Ovary (tissue), 9 donors: Measurements from ENCODE around the gene NUDCD3. TPM values are rescaled to one million over a fixed set of nuclear protein-coding genes. Genes with fewer than 3 reads are reported as not detected.

Source experiments
- DNase-seq, 5 donors: peaks; one replicate each; pipeline ENCODE4 v3.0.0-alpha.2; 2019 to 2020
- H3K27ac ChIP-seq, 2 donors: fragments of 200-600 bp; one replicate each; pipeline versions ENCODE4 v1.5.1 to v1.8.0; 2019 to 2022
- H3K27me3 ChIP-seq: fragments of 200-600 bp; one replicate; pipeline ENCODE4 v1.8.0; 2022
- H3K36me3 ChIP-seq: fragments of 200-600 bp; sonication (generic); one replicate; pipeline ENCODE4 v1.5.1; 2019
- H3K4me1 ChIP-seq: one replicate; pipeline ENCODE4 v1.8.1; 2013; ENCODE audit warnings: mild to moderate bottlenecking, moderate library complexity; ENCODE audit not compliant: insufficient read depth
- H3K4me3 ChIP-seq: fragments of 200-600 bp; sonication (generic); one replicate; pipeline ENCODE4 v1.5.1; 2017
- H3K9me3 ChIP-seq, 2 donors: fragments of 200-600 bp in 1 of 2; sonication (generic) in 1 of 2; one replicate each; pipeline versions ENCODE4 v1.5.1 to v1.8.1; 2013 to 2019; ENCODE audit warnings: mild to moderate bottlenecking in 1 of 2, moderate library complexity in 1 of 2
- CTCF ChIP-seq, 3 donors: fragments of 450-650 bp in 2 of 3; fragments of 200-600 bp in 1 of 3; IDR thresholded peaks; one replicate each; pipeline versions ENCODE4 v1.5.1 to v1.8.0; 2016 to 2022; ENCODE audit warnings: antibody characterized with exemption in 3 of 3, mild to moderate bottlenecking in 1 of 3
- EP300 ChIP-seq: sonication (generic); formaldehyde crosslinking; IDR thresholded peaks from one replicate; pipeline ENCODE4 v1.6.1; 2017; ENCODE audit warnings: antibody characterized with exemption
- POLR2A ChIP-seq: fragments of 450-650 bp; IDR thresholded peaks from one replicate; pipeline ENCODE4 v1.6.1; 2017; ENCODE audit warnings: antibody characterized with exemption, mild to moderate bottlenecking, moderate library complexity
- WGBS, 3 donors: extraction: QIAGEN DNeasy Blood & Tissue Kit in 1 of 3; methylation state at CpG; one replicate each; pipeline versions ENCODE4 v1.1.5 to v1.1.7; 2013 to 2017; 5-methylcytosine and 5-hydroxymethylcytosine counted together
- intact Hi-C, 4 donors: fragments of 100-400 bp; cut with DNase I; formaldehyde crosslinking; loops; one replicate each; pipeline versions ENCODE4 v1.11.0 to v1.15.1; 2022 to 2023
- polyA plus RNA-seq, 2 donors: library from polyadenylated mRNA; stranded (reverse); fragments of 200-250 nt in 1 of 2; fragments of 350-450 nt in 1 of 2; fragmentation: Illumina TruSeq in 1 of 2; extraction: RNeasy Lipid Tissue Mini Kit (QIAGEN cat#74804) in 1 of 2; gene quantifications; one replicate each; pipeline ENCODE4 v1.2.3, GENCODE V29; 2013 to 2014
- total RNA-seq, 7 donors: library from RNA; depleted of rRNA in 2 of 7; stranded (reverse); fragments of >200 nt in 2 of 7; fragmentation: NEBNext Ultra II Directional in 3 of 7; extraction: Animal tissue kit (Norgen Biotek cat#: 25700) in 3 of 7; gene quantifications; one replicate each; pipeline versions ENCODE4 v1.1.0 to v1.2.4, GENCODE V29; 2016 to 2023
- donor health status: DM: no; HTN: no; CAD: no; lungs with moderate emphysema.
- donor health status: DM: no; HTN: no; CAD: no.
- donor health status: Bipolar disorder and iron deficiency.
- donor health status: DM: yes; HTN: yes; CAD: no.
- donor health status: DM: no; HTN: no; CAD: no.
- donor health status: DM: yes; HTN: yes; CAD: no.

Gene NUDCD3
- total and polyA plus RNA-seq, 9 donors: 32.1 to 117 (median 102) TPM

DNA sequence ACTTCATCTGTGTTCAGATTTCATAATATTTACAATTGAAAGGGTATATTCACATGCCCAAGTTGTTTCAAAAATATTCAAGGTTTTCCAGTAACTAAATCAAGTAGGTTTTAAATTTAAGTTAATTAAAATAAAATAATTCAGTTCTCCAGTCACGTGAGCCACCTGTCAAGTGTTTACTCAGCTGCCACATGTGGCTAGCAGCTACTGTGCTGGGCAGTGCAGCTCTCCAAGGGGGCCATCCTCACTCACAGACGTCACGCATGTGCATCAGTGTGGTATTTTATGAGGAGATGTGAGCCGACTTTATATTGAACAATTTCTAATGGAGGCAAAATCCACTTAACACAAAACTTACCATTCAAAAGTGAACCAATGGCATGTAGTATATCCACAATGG is 95.4 kb downstream of the NUDCD3 start:
- Histone ChIP-seq H3K4me1 (peaks cover 2% of the 10 kb centered on the region), H3K27ac (no peak overlapping the region), H3K36me3 (no peaks in the 10 kb centered on the region), H3K9me3 (no peaks in the 10 kb centered on the region), H3K4me3 (no peak overlapping the region), H3K27me3 (no peaks in the 10 kb centered on the region)
- no peak for TF ChIP-seq CTCF (IDR thresholded peaks at IDR 0.05)
- no peak for TF ChIP-seq EP300
- no peak for TF ChIP-seq POLR2A
- intact Hi-C loops: no loop called here
- WGBS, 3 donors: 73 to 81% (median 80%) methylated on average over 4 of the region's 4 CpGs
- DNase-seq: no peak

GRCh38 chr7:44394636-44395035 is 95.8 kb downstream of the NUDCD3 start:
- no peak overlapping the region for H3K4me3 ChIP-seq
- 91 to 93% (median 92%) methylated on average over 2 of the region's 2 CpGs for WGBS, 3 donors
- DNase-seq: no peak
- H3K36me3 ChIP-seq: no peaks in the 10 kb centered on the region
- H3K27me3 ChIP-seq: no peaks in the 10 kb centered on the region
- no peak overlapping the region for H3K27ac ChIP-seq
- intact Hi-C loops: no loop called here
- TF ChIP-seq EP300: no peak
- TF ChIP-seq POLR2A: no peak
- TF ChIP-seq CTCF (IDR thresholded peaks at IDR 0.05): no peak
- no peaks in the 10 kb centered on the region for H3K9me3 ChIP-seq
- H3K4me1 ChIP-seq: peaks cover 2% of the 10 kb centered on the region

DNA sequence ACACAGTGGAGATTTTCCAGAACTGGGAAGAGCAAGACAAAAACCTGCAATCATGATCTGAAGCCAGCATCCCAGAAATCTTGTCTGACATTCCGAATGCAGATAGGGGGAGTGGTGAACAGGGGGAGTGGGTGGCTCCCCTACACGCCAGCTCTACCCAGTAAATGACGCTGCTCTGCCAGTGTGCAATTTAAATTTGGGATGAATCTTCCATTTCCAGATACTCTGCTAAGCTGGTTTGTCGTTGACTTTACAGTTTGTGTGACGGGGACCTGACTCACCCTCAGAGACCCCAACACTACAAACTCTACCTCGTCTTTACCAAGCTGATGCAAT is 96.4 kb downstream of the NUDCD3 start:
- H3K9me3 ChIP-seq: no peaks in the 10 kb centered on the region
- H3K4me3 ChIP-seq: no peak overlapping the region
- no peak for TF ChIP-seq CTCF (IDR thresholded peaks at IDR 0.05)
- TF ChIP-seq POLR2A: no peak
- no peak overlapping the region for H3K27ac ChIP-seq
- no peak for DNase-seq
- peaks cover 2% of the 10 kb centered on the region for H3K4me1 ChIP-seq
- intact Hi-C loops: no loop called here
- WGBS, 3 donors: 95 to 97% (median 97%) methylated on average over 6 of the region's 6 CpGs
- no peaks in the 10 kb centered on the region for H3K36me3 ChIP-seq
- no peaks in the 10 kb centered on the region for H3K27me3 ChIP-seq

- DNase-seq: no peak
- TF ChIP-seq POLR2A: no peak
- TF ChIP-seq CTCF (IDR thresholded peaks at IDR 0.05): no peak
- no peak for TF ChIP-seq EP300
- no peaks in the 10 kb centered on the region for H3K36me3 ChIP-seq
- intact Hi-C loops: no loop called here
- no peaks in the 10 kb centered on the region for H3K27me3 ChIP-seq
- WGBS, 3 donors: 92 to 95% (median 94%) methylated on average over 7 of the region's 7 CpGs
- H3K27ac ChIP-seq: no peak overlapping the region
- H3K9me3 ChIP-seq: no peaks in the 10 kb centered on the region
- no peak overlapping the region for H3K4me3 ChIP-seq
- peaks cover 2% of the 10 kb centered on the region for H3K4me1 ChIP-seq
Measured at GRCh38 chr7:44393238-44394111, 97.0 kb downstream of the NUDCD3 start.
